Measurements from ENCODE around the gene OBSCN. TPM values are rescaled to one million over a fixed set of nuclear protein-coding genes. Genes with fewer than 3 reads are reported as not detected.

OBSCN gene
- total RNA-seq, 1 experiment from 2014 or later = 10.5 TPM

DNA sequence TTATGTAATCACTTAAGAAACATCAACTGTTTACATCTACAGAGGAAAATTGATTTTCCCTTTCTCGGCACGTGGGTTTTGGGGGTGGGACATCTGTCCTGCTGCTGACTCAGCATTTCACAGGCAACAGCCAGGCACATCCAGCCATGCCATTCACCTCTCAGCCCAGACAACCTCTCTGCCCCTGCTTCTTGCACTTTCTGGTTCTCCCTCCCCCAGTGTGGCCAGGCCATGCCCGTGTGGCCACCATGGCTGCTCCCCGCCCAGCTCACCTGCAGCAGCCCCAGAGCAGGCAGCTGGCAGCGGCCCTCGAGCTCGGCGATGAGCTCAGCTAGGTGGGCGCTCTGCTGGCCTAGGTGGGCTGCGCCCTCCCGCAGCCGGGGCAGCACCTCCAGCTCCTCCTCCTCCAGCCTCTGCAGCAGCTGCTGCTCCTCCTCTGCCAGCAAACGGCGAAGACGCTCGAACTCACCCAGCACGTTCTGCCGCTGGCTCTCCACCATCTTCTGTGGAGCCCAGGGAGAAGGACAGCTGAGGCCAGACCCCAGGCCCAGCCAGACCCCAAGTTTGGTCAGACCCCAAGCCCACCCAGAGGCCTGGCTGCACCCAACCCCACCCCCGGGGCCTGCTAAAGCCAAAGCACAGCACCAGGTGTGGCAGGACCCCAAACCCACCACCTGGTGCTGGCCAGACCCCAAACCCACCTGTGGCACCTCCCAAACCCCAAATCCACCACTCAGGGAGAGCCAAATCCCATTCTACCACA is 193.0 kb downstream of the OBSCN start:
- Histone ChIP-seq H3K36me3 (ENCODE audit: control insufficient read depth, insufficient read depth, low read length) (peaks cover 3% of the 10 kb centered on the region; the same call in 1 of the 2 replicates), H3K27ac (ENCODE audit: low read length) (no peak overlapping the region), H3K27me3 (ENCODE audit: control insufficient read depth, insufficient read depth, low read length) (no peaks in the 10 kb centered on the region), H3K9me3 (ENCODE audit: control insufficient read depth, insufficient read depth, low read depth, low read length) (no peaks in the 10 kb centered on the region), H3K4me3 (ENCODE audit: low read depth in 2 of 2, low read length in 2 of 2) (no peak overlapping the region), H3K4me1 (ENCODE audit: control insufficient read depth, insufficient read depth, low read length) (peaks cover 13% of the 10 kb centered on the region)
- in situ Hi-C loops (cut with HindIII; ENCODE audit: low pct_unique_long_range_greater_than_20kb, low sequenced_read_pairs) = no loop called here
- intact Hi-C loops (cut with micrococcal nuclease; ENCODE audit: unreplicated experiment) = no loop called here
- ChIA-PET CTCF (no interaction called here), POLR2A (no interaction called here)
- DNase-seq (ENCODE audit: low read depth, low spot score) = no peak
- no peak for ATAC-seq
- TF ChIP-seq SIN3A (IDR thresholded peaks at IDR 0.05; ENCODE audit: borderline replicate concordance, insufficient read depth, low read depth, low read length) (no peak), POLR2AphosphoS5 (IDR thresholded peaks at IDR 0.05; ENCODE audit: low read depth, low read length) (no peak), TCF7L2 (IDR thresholded peaks at IDR 0.05; ENCODE audit: low read depth, low read length) (no peak)
- TF ChIP-seq, protein P1, sequence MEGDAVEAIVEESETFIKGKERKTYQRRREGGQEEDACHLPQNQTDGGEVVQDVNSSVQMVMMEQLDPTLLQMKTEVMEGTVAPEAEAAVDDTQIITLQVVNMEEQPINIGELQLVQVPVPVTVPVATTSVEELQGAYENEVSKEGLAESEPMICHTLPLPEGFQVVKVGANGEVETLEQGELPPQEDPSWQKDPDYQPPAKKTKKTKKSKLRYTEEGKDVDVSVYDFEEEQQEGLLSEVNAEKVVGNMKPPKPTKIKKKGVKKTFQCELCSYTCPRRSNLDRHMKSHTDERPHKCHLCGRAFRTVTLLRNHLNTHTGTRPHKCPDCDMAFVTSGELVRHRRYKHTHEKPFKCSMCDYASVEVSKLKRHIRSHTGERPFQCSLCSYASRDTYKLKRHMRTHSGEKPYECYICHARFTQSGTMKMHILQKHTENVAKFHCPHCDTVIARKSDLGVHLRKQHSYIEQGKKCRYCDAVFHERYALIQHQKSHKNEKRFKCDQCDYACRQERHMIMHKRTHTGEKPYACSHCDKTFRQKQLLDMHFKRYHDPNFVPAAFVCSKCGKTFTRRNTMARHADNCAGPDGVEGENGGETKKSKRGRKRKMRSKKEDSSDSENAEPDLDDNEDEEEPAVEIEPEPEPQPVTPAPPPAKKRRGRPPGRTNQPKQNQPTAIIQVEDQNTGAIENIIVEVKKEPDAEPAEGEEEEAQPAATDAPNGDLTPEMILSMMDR (IDR thresholded peaks at IDR 0.05) = no peak
- TF ChIP-seq, protein P2, sequence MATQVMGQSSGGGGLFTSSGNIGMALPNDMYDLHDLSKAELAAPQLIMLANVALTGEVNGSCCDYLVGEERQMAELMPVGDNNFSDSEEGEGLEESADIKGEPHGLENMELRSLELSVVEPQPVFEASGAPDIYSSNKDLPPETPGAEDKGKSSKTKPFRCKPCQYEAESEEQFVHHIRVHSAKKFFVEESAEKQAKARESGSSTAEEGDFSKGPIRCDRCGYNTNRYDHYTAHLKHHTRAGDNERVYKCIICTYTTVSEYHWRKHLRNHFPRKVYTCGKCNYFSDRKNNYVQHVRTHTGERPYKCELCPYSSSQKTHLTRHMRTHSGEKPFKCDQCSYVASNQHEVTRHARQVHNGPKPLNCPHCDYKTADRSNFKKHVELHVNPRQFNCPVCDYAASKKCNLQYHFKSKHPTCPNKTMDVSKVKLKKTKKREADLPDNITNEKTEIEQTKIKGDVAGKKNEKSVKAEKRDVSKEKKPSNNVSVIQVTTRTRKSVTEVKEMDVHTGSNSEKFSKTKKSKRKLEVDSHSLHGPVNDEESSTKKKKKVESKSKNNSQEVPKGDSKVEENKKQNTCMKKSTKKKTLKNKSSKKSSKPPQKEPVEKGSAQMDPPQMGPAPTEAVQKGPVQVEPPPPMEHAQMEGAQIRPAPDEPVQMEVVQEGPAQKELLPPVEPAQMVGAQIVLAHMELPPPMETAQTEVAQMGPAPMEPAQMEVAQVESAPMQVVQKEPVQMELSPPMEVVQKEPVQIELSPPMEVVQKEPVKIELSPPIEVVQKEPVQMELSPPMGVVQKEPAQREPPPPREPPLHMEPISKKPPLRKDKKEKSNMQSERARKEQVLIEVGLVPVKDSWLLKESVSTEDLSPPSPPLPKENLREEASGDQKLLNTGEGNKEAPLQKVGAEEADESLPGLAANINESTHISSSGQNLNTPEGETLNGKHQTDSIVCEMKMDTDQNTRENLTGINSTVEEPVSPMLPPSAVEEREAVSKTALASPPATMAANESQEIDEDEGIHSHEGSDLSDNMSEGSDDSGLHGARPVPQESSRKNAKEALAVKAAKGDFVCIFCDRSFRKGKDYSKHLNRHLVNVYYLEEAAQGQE (IDR thresholded peaks at IDR 0.05; ENCODE audit: insufficient read depth in 1 of 2, low read depth in 2 of 2, low read length in 1 of 2) = no peak
- no TSS peak for BruUV-seq (replicated peaks)

DNA sequence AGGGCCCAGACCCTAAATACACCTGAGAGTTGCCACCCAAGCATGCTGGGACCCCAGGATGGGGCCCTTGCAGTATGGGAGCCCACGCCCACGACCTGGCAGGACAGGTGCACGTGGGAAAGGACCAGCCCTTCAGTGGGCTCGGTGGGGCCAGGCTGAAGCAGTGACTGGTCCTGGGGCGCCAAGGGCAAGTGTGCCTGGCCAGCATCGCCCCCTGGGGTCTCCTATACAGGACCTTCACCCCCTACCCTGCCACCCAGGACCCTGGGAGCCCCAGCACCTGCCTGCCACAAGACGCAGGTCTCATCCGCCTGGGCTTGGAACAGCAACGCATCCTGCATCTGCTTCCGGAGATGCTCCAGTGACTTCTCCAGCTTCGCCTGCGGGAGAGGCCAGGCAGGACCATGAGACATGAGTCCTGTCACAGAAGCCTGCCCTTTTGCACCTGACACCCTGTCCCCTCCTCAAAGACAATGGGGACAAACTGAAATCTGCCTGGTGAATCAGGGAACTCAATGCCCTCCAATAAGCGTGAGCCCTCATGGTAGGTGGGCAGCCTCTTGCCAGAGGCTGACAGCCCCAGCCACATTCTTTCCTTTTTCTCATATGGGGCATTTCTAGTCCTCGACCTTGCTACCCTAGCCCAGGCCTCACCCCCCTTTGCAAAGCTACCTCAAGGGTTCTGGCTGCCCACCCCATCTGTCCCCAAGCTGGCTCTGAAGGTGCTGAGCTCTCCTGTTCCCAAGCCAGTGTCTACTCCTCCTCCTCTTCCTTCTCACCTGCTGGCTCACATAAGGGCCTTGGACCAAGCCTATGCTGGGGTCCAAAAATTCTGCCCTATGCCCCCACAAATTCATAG is 194.2 kb downstream of the OBSCN start:
- no TSS peak for BruUV-seq (replicated peaks)
- no peak for DNase-seq (ENCODE audit: low read depth, low spot score)

More for the DNA sequence above, 194.2 kb downstream of the OBSCN start:
- in situ Hi-C loops (cut with HindIII; ENCODE audit: low pct_unique_long_range_greater_than_20kb, low sequenced_read_pairs) = no loop called here
- Histone ChIP-seq H3K4me1 (ENCODE audit: control insufficient read depth, insufficient read depth, low read length) (peaks cover 13% of the 10 kb centered on the region), H3K4me3 (ENCODE audit: low read depth in 2 of 2, low read length in 2 of 2) (no peak overlapping the region), H3K36me3 (ENCODE audit: control insufficient read depth, insufficient read depth, low read length) (peaks cover under 1% of the 10 kb centered on the region; the same call in 1 of the 2 replicates), H3K9me3 (ENCODE audit: control insufficient read depth, insufficient read depth, low read depth, low read length) (no peaks in the 10 kb centered on the region), H3K27me3 (ENCODE audit: control insufficient read depth, insufficient read depth, low read length) (no peaks in the 10 kb centered on the region), H3K27ac (ENCODE audit: low read length) (no peak overlapping the region)
- ChIA-PET POLR2A (no interaction called here), CTCF (no interaction called here)
- TF ChIP-seq SIN3A (IDR thresholded peaks at IDR 0.05; ENCODE audit: borderline replicate concordance, insufficient read depth, low read depth, low read length) (no peak), POLR2AphosphoS5 (IDR thresholded peaks at IDR 0.05; ENCODE audit: low read depth, low read length) (no peak), TCF7L2 (IDR thresholded peaks at IDR 0.05; ENCODE audit: low read depth, low read length) (no peak)
- TF ChIP-seq, protein P1 (IDR thresholded peaks at IDR 0.05) = no peak
- TF ChIP-seq, protein P2 (IDR thresholded peaks at IDR 0.05; ENCODE audit: insufficient read depth in 1 of 2, low read depth in 2 of 2, low read length in 1 of 2) = no peak
- intact Hi-C loops (cut with micrococcal nuclease; ENCODE audit: unreplicated experiment) = no loop called here
- ATAC-seq = no peak
